Panc1 (cell line): Measurements from ENCODE around the gene TAF11L6. TPM values are rescaled to one million over a fixed set of nuclear protein-coding genes. Genes with fewer than 3 reads are reported as not detected.
"Not testable (repeated sequence)": the region's sequence is repeated elsewhere in the genome, so short reads cannot be mapped to it uniquely, and the experiment has no call there.

ENCODE experiments used
- ATAC-seq: fragments of 200-7000 bp; cut with Tn5 transposase; 2 replicates; pipeline ENCODE4 v1.9.1; 2020; ENCODE audit warnings: mild to moderate bottlenecking, moderate library complexity
- Bru-seq: library from RNA; stranded (reverse); fragments of 400-500 nt; gene quantifications from one replicate; lab custom pipeline; 2021; lab: Mats Ljungman, UMichigan
- BruChase-seq, 2 experiments: library from RNA; stranded (reverse); fragments of 400-500 nt; gene quantifications; one replicate each; lab custom pipeline; 2021; lab: Mats Ljungman, UMichigan
- BruUV-seq: library from RNA; stranded (reverse); fragments of 400-500 nt; replicated peaks from 2 replicates; lab custom pipeline; 2021; lab: Mats Ljungman, UMichigan
- CTCF ChIA-PET: fragments of 300-600 bp; sonication (Branson Sonifier 250); formaldehyde crosslinking; loops from one replicate; lab custom pipeline; 2022; ENCODE audit warnings: antibody characterized with exemption; lab: Charles Lee
- POLR2A ChIA-PET: fragments of 300-600 bp; sonication (Branson Sonifier 250); formaldehyde crosslinking; loops from one replicate; lab custom pipeline; 2022; ENCODE audit warnings: antibody characterized with exemption; lab: Charles Lee
- DNase-seq: peaks from one replicate; pipeline ENCODE4 v3.0.0-alpha.2; 2010; ENCODE audit warnings: low read depth, low spot score
- H3K27ac ChIP-seq: 2 replicates; pipeline ENCODE4 v1.5.1; 2011; ENCODE audit warnings: mild to moderate bottlenecking, low read length, inconsistent platforms
- H3K27me3 ChIP-seq: fragments of 200-500 bp; sonication (Bioruptor generic); 2 replicates; pipeline ENCODE4 v1.6.0; 2014; ENCODE audit warnings: low read length, inconsistent platforms; ENCODE audit not compliant: control insufficient read depth, insufficient read depth
- H3K36me3 ChIP-seq: fragments of 200-500 bp; sonication (Bioruptor generic); 2 replicates; pipeline ENCODE4 v1.5.1; 2014; ENCODE audit warnings: inconsistent platforms, mild to moderate bottlenecking, low read length, moderate library complexity; ENCODE audit not compliant: control insufficient read depth, insufficient read depth
- H3K4me1 ChIP-seq: 2 replicates; pipeline ENCODE4 v1.5.1; 2011; ENCODE audit warnings: inconsistent platforms, mild to moderate bottlenecking, low read length, moderate library complexity; ENCODE audit not compliant: control insufficient read depth, insufficient read depth
- H3K4me3 ChIP-seq, 2 experiments: 2 replicates each; pipeline ENCODE4 v1.5.1; 2011 to 2012; ENCODE audit warnings: low read depth in 2 of 2, low read length in 2 of 2, mild to moderate bottlenecking in 2 of 2, inconsistent platforms in 1 of 2, moderate library complexity in 1 of 2
- H3K9me3 ChIP-seq: fragments of 200-500 bp; sonication (Bioruptor generic); 2 replicates; pipeline ENCODE4 v1.5.1; 2014; ENCODE audit warnings: low read depth, mild to moderate bottlenecking, inconsistent platforms, low read length, moderate library complexity; ENCODE audit not compliant: control insufficient read depth, insufficient read depth
- POLR2AphosphoS5 ChIP-seq: IDR thresholded peaks from 2 replicates; pipeline ENCODE4 v1.6.1; 2012; ENCODE audit warnings: mild to moderate bottlenecking, low read depth, low read length, moderate library complexity
- SIN3A ChIP-seq: IDR thresholded peaks from 2 replicates; pipeline ENCODE4 v1.6.1; 2012; ENCODE audit warnings: low read depth, mild to moderate bottlenecking, low read length, moderate library complexity, borderline replicate concordance; ENCODE audit not compliant: insufficient read depth
- TCF7L2 ChIP-seq: IDR thresholded peaks from 2 replicates; pipeline ENCODE4 v1.6.1; 2011; ENCODE audit warnings: mild to moderate bottlenecking, low read depth, low read length, inconsistent platforms
- in situ Hi-C: cut with HindIII; loops from 2 replicates; pipeline ENCODE4 v1.10.0; 2016; ENCODE audit warnings: low sequenced_read_pairs, low pct_unique_long_range_greater_than_20kb
- intact Hi-C: fragments of 100-400 bp; cut with micrococcal nuclease; formaldehyde crosslinking; loops from one replicate; pipeline ENCODE4 v1.10.0; 2022; ENCODE audit not compliant: unreplicated experiment
- long read RNA-seq: library from polyadenylated mRNA; unstranded; transcript quantifications from one replicate; pipeline ENCODE4 v2.0.0, GENCODE V29; 2021; ENCODE audit not compliant: unreplicated experiment
- polyA plus RNA-seq: library from polyadenylated mRNA; unstranded; fragments of >200 nt; gene quantifications from one replicate; pipeline ENCODE4 v1.2.1, GENCODE V29; 2012; ENCODE audit warnings: missing spikeins; ENCODE audit not compliant: insufficient read length
- total RNA-seq: library from RNA; stranded (reverse); gene quantifications from one replicate; pipeline ENCODE4 v1.2.1, GENCODE V29; 2021; ENCODE audit not compliant: unreplicated experiment
- TF ChIP-seq, protein P1 (sequence below): fragments of 450-650 bp; IDR thresholded peaks from 2 replicates; pipeline ENCODE4 v1.5.1; 2017; ENCODE audit warnings: mild to moderate bottlenecking
- TF ChIP-seq, protein P2 (sequence below), 2 experiments: IDR thresholded peaks; 2 replicates each; pipeline ENCODE4 v1.6.1; 2011 to 2012; ENCODE audit warnings: low read depth in 2 of 2, control low read depth in 1 of 2, low read length in 1 of 2, mild to moderate bottlenecking in 1 of 2, moderate library complexity in 1 of 2; ENCODE audit not compliant: insufficient read depth in 1 of 2

TAF11L6 gene
- total RNA-seq = not detected
- not detected for polyA plus RNA-seq
- not detected for Bru-seq, nascent RNA
- not detected for BruChase-seq, experiment 1, labeled RNA remaining after a 2-hour chase
- BruChase-seq, experiment 2, labeled RNA remaining after a 6-hour chase = not detected
- long read RNA-seq = 0 reads

DNA sequence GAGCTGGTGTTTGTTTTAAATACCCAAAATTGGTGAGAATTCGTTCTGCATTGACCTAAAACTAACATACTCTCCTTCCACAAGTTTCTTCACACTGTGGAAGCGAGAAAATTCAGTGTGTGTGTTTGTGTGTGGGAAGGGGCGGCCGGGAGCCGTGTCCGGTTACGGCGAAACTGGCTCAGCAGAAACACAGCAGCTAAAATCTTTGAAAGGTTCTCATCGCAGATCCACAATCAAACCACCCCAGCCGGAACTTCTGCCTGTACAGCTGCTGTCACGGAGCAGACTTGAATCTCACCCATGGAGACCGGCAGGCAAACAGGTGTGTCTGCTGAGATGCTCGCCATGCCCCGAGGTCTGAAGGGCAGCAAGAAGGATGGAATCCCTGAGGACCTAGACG lies at the start of gene TAF11L6:
TAF11L6 (plus strand) TSS at position 301 of the 400 bp plus-strand sequence.
- POLR2A ChIA-PET, intact Hi-C loops, DNase-seq, in situ Hi-C loops, H3K27ac ChIP-seq, H3K27me3 ChIP-seq, BruUV-seq, CTCF ChIA-PET, H3K4me1 ChIP-seq, H3K36me3 ChIP-seq, H3K4me3 ChIP-seq, H3K9me3 ChIP-seq, ATAC-seq: not testable (repeated sequence)

DNA sequence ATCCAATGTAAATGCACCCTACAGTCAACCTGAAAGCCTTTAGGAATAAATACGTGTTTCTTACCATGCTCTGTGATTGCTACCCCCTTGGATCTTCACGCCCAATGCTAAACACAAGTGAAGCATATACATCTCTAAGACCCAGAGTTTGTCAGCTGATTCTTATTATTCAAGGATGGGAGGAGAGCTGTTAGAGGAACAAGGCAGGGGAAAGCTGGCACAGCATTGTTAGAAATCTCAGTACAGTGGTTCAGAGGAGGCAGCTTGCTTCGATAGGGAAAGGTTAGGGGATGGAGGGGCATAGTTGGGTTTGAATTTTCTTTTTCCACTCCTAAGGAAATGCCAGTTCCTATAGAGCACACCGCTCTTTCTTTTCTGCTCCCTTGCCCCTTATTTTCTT lies 47.1 kb upstream of the TAF11L6 start:
- no peaks in the 10 kb centered on the region for H3K9me3 ChIP-seq
- TF ChIP-seq, protein P1, sequence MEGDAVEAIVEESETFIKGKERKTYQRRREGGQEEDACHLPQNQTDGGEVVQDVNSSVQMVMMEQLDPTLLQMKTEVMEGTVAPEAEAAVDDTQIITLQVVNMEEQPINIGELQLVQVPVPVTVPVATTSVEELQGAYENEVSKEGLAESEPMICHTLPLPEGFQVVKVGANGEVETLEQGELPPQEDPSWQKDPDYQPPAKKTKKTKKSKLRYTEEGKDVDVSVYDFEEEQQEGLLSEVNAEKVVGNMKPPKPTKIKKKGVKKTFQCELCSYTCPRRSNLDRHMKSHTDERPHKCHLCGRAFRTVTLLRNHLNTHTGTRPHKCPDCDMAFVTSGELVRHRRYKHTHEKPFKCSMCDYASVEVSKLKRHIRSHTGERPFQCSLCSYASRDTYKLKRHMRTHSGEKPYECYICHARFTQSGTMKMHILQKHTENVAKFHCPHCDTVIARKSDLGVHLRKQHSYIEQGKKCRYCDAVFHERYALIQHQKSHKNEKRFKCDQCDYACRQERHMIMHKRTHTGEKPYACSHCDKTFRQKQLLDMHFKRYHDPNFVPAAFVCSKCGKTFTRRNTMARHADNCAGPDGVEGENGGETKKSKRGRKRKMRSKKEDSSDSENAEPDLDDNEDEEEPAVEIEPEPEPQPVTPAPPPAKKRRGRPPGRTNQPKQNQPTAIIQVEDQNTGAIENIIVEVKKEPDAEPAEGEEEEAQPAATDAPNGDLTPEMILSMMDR = no peak
- TF ChIP-seq POLR2AphosphoS5 (no peak), TCF7L2 (no peak), SIN3A (no peak)
- TF ChIP-seq, protein P2, sequence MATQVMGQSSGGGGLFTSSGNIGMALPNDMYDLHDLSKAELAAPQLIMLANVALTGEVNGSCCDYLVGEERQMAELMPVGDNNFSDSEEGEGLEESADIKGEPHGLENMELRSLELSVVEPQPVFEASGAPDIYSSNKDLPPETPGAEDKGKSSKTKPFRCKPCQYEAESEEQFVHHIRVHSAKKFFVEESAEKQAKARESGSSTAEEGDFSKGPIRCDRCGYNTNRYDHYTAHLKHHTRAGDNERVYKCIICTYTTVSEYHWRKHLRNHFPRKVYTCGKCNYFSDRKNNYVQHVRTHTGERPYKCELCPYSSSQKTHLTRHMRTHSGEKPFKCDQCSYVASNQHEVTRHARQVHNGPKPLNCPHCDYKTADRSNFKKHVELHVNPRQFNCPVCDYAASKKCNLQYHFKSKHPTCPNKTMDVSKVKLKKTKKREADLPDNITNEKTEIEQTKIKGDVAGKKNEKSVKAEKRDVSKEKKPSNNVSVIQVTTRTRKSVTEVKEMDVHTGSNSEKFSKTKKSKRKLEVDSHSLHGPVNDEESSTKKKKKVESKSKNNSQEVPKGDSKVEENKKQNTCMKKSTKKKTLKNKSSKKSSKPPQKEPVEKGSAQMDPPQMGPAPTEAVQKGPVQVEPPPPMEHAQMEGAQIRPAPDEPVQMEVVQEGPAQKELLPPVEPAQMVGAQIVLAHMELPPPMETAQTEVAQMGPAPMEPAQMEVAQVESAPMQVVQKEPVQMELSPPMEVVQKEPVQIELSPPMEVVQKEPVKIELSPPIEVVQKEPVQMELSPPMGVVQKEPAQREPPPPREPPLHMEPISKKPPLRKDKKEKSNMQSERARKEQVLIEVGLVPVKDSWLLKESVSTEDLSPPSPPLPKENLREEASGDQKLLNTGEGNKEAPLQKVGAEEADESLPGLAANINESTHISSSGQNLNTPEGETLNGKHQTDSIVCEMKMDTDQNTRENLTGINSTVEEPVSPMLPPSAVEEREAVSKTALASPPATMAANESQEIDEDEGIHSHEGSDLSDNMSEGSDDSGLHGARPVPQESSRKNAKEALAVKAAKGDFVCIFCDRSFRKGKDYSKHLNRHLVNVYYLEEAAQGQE (IDR thresholded peaks at IDR 0.05; ENCODE audit: insufficient read depth in 1 of 2, low read depth in 2 of 2, low read length in 1 of 2) = no peak
- no peaks in the 10 kb centered on the region for H3K36me3 ChIP-seq
- ATAC-seq (peak; percentile 56; the same call in 1 of the 2 replicates), DNase-seq (no peak)
- BruUV-seq = no TSS peak
- CTCF ChIA-PET = no interaction called here
- in situ Hi-C loops (no loop called here), intact Hi-C loops (no loop called here)
- no peaks in the 10 kb centered on the region for H3K27me3 ChIP-seq
- POLR2A ChIA-PET = no interaction called here
- H3K27ac ChIP-seq = no peak overlapping the region
- no peak overlapping the region for H3K4me3 ChIP-seq
- H3K4me1 ChIP-seq = no peaks in the 10 kb centered on the region

DNA sequence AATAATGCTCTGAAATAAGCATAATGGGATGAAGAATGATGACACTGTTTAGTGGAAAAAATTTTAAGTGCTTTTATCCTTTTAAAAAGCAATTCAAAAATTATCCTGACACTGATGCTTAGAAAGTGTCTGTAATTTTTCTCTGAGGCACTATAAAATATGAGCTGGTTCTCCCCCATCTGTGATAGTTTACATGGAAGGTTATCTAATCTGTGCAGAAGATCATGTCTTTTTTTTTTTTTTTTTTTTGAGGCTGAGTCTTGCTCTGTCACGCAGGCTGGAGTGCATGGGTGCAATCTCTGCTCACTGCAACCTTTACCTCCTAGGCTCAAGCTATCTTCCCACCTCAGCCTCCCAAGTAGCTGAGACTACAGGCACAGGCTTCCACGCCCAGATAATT lies 45.7 kb upstream of the TAF11L6 start:
- ChIA-PET CTCF (no interaction called here), POLR2A (no interaction called here)
- in situ Hi-C loops = no loop called here
- no TSS peak for BruUV-seq
- Histone ChIP-seq H3K27ac (no peak overlapping the region), H3K36me3 (no peaks in the 10 kb centered on the region), H3K4me1 (no peaks in the 10 kb centered on the region), H3K9me3 (no peaks in the 10 kb centered on the region), H3K4me3 (no peak overlapping the region), H3K27me3 (no peaks in the 10 kb centered on the region)
- ATAC-seq (no peak), DNase-seq (no peak)
- TF ChIP-seq TCF7L2 = no peak
- TF ChIP-seq POLR2AphosphoS5 = no peak
- TF ChIP-seq, protein P1 = no peak
- TF ChIP-seq, protein P2 (IDR thresholded peaks at IDR 0.05; ENCODE audit: insufficient read depth in 1 of 2, low read depth in 2 of 2, low read length in 1 of 2) = no peak
- TF ChIP-seq SIN3A = no peak
- intact Hi-C loops = no loop called here
